ENCODE data around the gene TAPT1.

DNA sequence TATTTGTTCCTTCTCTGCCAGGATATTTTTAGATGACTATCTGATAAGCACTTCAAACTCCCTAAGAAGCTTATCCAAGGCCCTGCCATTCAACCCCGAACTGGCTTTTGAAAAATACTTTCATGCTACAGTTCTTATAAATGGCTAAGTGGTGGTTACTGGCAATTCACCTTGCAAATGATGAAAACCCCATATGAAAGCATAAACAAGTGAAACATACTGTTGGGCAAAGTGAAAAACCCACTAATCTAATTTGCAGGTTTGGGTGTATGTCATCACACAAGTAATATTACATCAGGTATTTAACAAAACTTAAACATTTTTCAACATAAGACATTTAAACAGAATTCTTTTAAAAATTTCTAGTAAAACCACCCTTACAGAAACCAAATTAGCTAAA lies 31.1 kb downstream of the TAPT1 start:
- TF ChIP-seq CTCF (IDR thresholded peaks at IDR 0.05) (no peak), POLR2A (IDR thresholded peaks at IDR 0.05) (no peak), EP300 (IDR thresholded peaks at IDR 0.05) (no peak)

Measured in upper lobe of left lung (tissue), 4 donors.